Tibial nerve (tissue), 3 donors: ENCODE results near the gene SLC38A11.

Experiments
- POLR2A ChIP-seq, 2 donors: fragments of 450-650 bp; IDR thresholded peaks; one replicate each; pipeline ENCODE4 v1.6.1; 2017; ENCODE audit warnings: antibody characterized with exemption in 2 of 2, mild to moderate bottlenecking in 2 of 2, moderate library complexity in 2 of 2
- TF ChIP-seq, protein P1 (sequence below), 5 experiments: fragments of 200-600 bp in 3 of 5; fragments of 450-650 bp in 2 of 5; sonication (generic) in 3 of 5; IDR thresholded peaks; one replicate each; pipeline ENCODE4 v1.5.1; 2016 to 2019; ENCODE audit warnings: antibody characterized with exemption in 5 of 5, mild to moderate bottlenecking in 3 of 5, moderate library complexity in 2 of 5

DNA sequence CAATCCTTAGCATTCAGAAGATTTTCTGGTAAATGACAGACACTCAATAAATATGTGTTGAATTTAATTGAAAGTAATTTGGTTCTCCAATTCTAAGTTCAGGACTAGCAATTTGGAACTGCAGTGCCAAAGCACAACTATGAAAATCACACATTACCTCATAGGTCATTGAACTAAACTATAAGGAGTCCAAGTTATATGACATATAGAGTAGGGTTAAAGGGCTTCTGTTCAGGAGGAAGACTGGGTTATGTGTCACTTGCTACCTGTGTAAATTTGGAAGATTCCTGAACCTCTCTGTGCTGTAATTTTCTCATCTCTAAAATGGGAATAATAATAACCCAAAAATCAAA is 85.9 kb downstream of the SLC38A11 start:
- TF ChIP-seq POLR2A (IDR thresholded peaks at IDR 0.05): no peak
- TF ChIP-seq, protein P1, sequence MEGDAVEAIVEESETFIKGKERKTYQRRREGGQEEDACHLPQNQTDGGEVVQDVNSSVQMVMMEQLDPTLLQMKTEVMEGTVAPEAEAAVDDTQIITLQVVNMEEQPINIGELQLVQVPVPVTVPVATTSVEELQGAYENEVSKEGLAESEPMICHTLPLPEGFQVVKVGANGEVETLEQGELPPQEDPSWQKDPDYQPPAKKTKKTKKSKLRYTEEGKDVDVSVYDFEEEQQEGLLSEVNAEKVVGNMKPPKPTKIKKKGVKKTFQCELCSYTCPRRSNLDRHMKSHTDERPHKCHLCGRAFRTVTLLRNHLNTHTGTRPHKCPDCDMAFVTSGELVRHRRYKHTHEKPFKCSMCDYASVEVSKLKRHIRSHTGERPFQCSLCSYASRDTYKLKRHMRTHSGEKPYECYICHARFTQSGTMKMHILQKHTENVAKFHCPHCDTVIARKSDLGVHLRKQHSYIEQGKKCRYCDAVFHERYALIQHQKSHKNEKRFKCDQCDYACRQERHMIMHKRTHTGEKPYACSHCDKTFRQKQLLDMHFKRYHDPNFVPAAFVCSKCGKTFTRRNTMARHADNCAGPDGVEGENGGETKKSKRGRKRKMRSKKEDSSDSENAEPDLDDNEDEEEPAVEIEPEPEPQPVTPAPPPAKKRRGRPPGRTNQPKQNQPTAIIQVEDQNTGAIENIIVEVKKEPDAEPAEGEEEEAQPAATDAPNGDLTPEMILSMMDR (IDR thresholded peaks at IDR 0.05): no peak
